Neural cell (in vitro differentiated cells): ENCODE measurements around the gene ZNF438.

Experiments used
- EZH2 ChIP-seq: fragments of 200-600, 300-800 bp; shearing (Covaris generic), sonication (generic); IDR thresholded peaks from 2 replicates; pipeline ENCODE4 v1.6.1; 2014; ENCODE audit warnings: antibody characterized with exemption, low read length, borderline replicate concordance, mild to moderate bottlenecking; ENCODE audit not compliant: insufficient read depth, poor library complexity, severe bottlenecking
- TF ChIP-seq, protein P1 (sequence below): fragments of 450-650 bp; IDR thresholded peaks from 2 replicates; pipeline ENCODE4 v1.5.1; 2014; ENCODE audit warnings: antibody characterized with exemption, mild to moderate bottlenecking, moderate library complexity; ENCODE audit not compliant: poor library complexity, severe bottlenecking

- TF ChIP-seq, protein P1, sequence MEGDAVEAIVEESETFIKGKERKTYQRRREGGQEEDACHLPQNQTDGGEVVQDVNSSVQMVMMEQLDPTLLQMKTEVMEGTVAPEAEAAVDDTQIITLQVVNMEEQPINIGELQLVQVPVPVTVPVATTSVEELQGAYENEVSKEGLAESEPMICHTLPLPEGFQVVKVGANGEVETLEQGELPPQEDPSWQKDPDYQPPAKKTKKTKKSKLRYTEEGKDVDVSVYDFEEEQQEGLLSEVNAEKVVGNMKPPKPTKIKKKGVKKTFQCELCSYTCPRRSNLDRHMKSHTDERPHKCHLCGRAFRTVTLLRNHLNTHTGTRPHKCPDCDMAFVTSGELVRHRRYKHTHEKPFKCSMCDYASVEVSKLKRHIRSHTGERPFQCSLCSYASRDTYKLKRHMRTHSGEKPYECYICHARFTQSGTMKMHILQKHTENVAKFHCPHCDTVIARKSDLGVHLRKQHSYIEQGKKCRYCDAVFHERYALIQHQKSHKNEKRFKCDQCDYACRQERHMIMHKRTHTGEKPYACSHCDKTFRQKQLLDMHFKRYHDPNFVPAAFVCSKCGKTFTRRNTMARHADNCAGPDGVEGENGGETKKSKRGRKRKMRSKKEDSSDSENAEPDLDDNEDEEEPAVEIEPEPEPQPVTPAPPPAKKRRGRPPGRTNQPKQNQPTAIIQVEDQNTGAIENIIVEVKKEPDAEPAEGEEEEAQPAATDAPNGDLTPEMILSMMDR = no peak
- no peak for TF ChIP-seq EZH2
Observed at GRCh38 chr10:31075881-31076609, 44.4 kb upstream of the ZNF438 start.
